Right ventricle myocardium superior (tissue), 1 donor: Measurements from ENCODE around the gene CLP1. TPM values are rescaled to one million over a fixed set of nuclear protein-coding genes. Genes with fewer than 3 reads are reported as not detected.
"Not testable (repeated sequence)": the region's sequence is repeated elsewhere in the genome, so short reads cannot be mapped to it uniquely, and the experiment has no call there.

Experiments
- ATAC-seq: fragments of 200-7000 bp; cut with Tn5 transposase; one replicate; pipeline ENCODE4 v1.9.1; 2020; ENCODE audit warnings: mild to moderate bottlenecking; ENCODE audit not compliant: poor library complexity
- DNase-seq: peaks from one replicate; pipeline ENCODE4 v3.0.0-alpha.2; 2020
- intact Hi-C: fragments of 100-400 bp; cut with DNase I; formaldehyde crosslinking; loops from one replicate; pipeline ENCODE4 v1.11.2; 2022
- microRNA-seq: library from miRNA; unstranded; fragments of <30 nt; microRNA quantifications from one replicate; pipeline ENCODE4 v1.2.0, GENCODE V29; 2020
- total RNA-seq: library from RNA; stranded (reverse); fragmentation: NEBNext Ultra II Directional; extraction: Animal tissue kit (Norgen Biotek cat#: 25700); gene quantifications from one replicate; pipeline ENCODE4 v1.2.1, GENCODE V29; 2021
- donor health status: DM: no; HTN: yes; CAD: no; lungs with severe emphysema.

CLP1 gene
- total RNA-seq, 1 donor from 2014 or later = 6.3 TPM

DNA sequence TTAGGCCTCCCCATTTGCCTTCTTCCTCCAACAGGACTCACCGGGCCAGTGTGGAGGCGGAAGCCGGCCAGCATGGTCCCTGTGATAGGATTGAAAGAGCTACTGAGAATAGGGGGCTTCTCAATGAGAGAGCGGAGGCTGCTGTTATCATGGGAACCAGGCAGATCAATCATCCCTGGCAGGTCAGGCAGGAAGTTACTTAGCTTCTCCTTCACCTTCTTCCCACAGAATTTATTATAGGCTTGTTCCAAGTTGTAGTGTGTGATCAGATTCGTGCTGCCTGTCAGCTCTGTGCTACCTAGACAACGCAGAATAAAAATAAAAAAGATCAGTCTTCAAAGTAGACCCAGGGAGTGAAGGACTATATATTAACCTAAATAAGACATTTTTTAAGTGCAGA lies 47.4 kb downstream of the CLP1 start:
- ATAC-seq (no peak), DNase-seq (no peak)
- intact Hi-C loops = no loop called here

DNA sequence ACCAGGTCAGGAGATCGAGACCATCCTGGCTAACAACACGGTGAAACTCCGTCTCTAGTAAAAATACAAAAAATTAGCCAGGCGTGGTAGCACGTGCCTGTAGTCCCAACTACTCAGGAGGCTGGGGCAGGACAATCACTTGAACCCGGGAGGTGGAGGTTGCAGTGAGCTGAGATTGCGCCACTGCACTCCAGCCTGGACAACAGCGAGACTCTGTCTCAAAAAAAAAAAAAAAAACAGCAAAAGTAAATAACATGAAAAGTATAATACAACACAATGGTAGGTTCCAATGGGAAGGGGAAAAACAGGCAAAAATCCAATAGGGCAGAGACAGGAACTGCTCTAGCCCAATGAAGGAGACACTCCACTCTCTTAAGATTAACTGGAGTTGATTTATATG lies 47.9 kb downstream of the CLP1 start:
- intact Hi-C loops, ATAC-seq, DNase-seq: not testable (repeated sequence)

DNA sequence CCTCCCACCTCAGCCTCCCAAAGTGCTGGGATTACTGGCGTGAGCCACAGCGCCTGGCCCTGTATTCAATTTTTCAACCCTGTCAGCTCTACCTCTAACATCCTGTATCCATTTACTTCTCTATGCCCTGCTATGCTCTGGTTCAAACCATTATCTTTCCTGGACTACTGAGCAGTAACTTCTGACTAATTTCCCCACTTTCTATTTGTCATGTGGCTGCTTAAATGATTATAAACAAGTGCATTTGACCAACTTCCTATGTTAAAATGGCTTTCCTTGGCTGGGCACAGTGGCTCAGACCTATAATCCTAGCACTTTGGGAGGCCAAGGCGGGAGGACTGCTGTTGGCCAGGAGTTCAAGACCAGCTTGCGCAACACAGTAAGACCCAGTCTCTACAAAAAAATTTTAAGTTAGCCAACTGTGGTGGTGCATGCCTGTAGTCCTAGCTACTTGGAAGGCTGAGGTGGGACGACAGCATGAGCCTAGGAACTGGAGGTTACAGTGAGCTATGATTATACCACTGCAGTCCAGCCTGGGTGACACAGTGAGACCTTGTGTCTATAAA lies 52.3 kb downstream of the CLP1 start:
- ATAC-seq (no peak), DNase-seq (no peak)
- intact Hi-C loops = no loop called here

Small RNA genes within 50 kb of the gene (microRNA-seq; reads per million reads assigned to microRNA genes)
- gene MIR130A = 4,551 reads per million, percentile 92 among the genes with 10 or more reads in this experiment

Other genes starting within 250 kb of the CLP1 start
- 20.0 TPM for gene SLC43A3, start 230.6 kb upstream of the CLP1 start, total RNA-seq
- 1.9 TPM for gene RTN4RL2, start 197.2 kb upstream of the CLP1 start, total RNA-seq
- gene SLC43A1, start 142.1 kb upstream of the CLP1 start, total RNA-seq = 5.4 TPM
- 64.8 TPM for gene TIMM10, start 127.0 kb upstream of the CLP1 start, total RNA-seq
- gene SMTNL1, start 120.2 kb upstream of the CLP1 start, total RNA-seq = not detected
- gene UBE2L6, start 90.1 kb upstream of the CLP1 start, total RNA-seq = 15.1 TPM
- 118 TPM for gene SERPING1, start 60.1 kb upstream of the CLP1 start, total RNA-seq
- gene YPEL4, start 7.8 kb upstream of the CLP1 start, total RNA-seq = 0.54 TPM
- 43.7 TPM for gene ZDHHC5, start 10.4 kb downstream of the CLP1 start, total RNA-seq
- gene MED19, start 54.5 kb downstream of the CLP1 start, total RNA-seq = 7.7 TPM
- gene TMX2, start 54.8 kb downstream of the CLP1 start, total RNA-seq = 56.6 TPM
- 88.4 TPM for gene SELENOH, start 83.7 kb downstream of the CLP1 start, total RNA-seq
- not detected for gene BTBD18, start 94.1 kb downstream of the CLP1 start, total RNA-seq
- gene CTNND1, start 104.0 kb downstream of the CLP1 start, total RNA-seq = 66.5 TPM